Measurements from ENCODE around the gene CAMKK1.

The CAMKK1 gene

DNA sequence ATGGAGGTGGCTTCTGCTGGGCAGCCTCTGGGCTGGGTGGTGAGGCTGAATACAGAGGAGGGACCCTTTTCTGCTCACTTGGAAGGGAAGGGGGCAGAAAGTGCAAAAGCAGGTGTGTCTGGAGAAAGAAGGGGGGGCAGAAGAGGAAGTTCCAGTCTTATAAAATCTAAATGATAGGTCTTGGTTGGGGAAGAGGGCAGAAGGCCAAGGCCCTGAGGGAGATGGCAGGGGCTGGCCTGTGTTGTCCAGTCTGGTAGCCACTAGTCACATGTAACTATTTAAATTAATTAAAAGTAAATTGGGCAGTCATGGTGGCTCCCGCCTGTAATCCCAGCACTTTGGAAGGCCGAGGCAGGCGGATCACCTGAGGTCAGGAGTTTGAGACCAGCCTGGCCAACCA is 2.5 kb upstream of the CAMKK1 start:
- no peak for DNase-seq

- DNase-seq = no peak
Observed at GRCh38 chr17:3894911-3895343, 2.1 kb upstream of the CAMKK1 start.

- no peak for DNase-seq
Observed at GRCh38 chr17:3894188-3894587, 1.3 kb upstream of the CAMKK1 start.

GRCh38 chr17:3893720-3894116 is 865 bp upstream of the CAMKK1 start:
- no peak for DNase-seq

- peak; percentile 78 for DNase-seq
Observed at GRCh38 chr17:3892095-3892998, 506 bp downstream of the CAMKK1 start.

DNA sequence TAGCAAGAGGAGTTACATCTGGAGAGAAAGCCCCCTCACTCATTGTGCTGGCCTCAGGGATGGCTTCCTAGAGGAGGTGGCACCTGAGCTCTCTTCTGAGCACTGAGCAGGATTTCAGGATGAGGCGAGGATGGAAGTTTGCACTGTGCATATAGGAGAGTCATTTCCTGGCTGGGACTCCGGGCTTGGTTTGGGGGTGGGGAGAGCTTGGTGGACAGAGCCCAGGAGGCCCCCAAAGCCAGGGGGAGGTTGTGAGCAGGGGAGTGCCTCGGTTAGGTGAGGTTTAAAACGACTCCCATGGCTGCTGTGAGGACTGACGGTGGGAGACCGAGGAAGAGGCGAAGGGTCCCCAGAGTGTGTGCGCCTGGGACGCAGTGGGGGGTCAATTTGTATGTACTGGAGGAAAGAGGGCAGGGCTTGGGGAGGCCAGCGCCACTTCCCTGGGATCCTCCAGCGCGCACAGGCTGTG is 1.2 kb downstream of the CAMKK1 start:
- DNase-seq = no peak

DNA sequence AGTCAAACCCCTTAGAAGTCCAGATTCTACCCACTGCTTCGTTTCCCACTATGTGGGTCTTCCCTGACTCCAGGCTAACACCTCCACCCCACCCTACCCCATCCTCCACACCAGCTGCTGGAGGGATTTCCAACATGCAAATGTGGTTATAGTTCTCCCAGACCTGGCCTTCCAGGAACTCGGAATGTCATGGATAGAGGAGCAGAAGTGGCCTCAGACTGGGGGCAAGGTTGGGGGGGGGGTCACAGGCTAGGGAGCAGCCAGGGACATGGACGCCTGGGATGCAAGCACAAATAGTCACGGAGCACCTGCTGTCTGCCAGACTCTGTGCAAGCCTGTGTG is 2.0 kb downstream of the CAMKK1 start:
- DNase-seq = no peak

GRCh38 chr17:3890082-3890877 is 2.6 kb downstream of the CAMKK1 start:
- no peak for DNase-seq

DNA sequence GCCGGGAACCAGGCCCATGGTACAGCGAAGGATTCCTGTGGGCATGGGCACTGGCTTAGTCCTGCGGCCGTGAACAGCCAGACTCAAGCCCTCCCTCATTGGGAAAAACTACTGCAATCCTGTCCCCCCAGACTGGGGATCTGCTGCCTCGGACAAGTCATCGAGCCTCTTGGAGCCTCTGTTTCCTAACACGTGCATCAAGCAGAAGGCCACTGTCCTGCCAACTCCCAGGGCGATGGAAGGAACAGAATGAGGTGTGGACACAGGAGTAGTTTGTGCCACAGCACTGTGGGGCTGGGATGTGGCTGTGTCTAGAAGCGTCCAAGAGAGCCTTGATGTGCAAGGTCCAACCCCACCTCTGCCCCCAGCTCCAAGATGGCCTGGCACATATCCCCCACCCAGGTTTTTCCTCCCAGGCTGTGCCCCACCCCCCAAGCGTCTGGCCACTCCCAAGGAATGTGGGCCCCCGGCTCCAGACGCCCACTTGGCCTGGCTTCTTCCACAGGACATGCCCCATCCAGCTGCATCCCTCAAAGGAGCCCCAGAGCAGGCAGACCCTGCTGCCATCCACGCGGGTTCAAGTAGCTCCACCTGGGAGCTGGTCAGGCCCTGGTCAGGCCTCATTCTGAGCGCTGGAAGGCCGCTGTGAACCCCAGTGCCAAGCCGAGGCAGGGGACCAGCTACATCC is 3.4 kb downstream of the CAMKK1 start:
- no peak for DNase-seq

DNA sequence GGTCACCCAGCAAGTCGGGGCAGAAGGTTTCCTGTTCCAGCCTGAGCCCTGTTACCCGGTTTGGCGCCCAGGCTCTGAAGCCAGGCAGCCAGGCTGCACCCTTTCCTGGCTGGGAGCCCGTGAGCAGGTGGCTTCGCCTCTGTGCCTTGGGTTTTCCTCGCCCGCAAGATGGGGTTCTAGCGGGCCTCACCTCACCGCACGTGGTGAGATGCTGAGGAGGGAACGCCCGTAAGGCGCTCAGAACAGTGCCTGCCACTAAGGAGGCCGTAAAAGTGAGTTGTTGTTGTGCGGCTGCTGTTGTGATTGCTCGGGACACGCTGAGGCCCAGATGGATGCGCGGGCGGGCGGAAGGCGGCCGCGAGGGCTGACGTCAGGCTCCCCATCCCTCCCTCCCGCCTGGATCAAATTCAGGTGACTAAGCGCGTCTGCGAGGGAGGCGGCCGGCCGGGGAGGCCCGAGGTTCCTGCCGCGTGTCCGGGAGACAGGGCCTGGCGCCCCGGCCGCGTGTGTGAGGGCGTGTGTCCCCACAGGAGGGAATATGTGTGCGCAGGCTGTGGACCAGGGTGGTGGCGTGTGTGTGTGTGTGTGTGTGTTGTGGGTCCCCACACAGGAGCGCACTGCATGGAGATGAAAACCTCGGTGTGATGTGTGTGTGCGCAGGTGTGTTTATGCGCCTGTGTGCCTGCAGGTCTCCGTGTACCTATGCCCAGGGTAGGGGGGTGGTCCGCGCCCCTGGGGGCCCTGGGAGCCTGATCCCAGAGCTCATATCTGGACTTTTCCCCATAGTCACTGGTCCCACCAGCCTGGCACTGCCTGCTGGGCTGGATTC is 4.3 kb downstream of the CAMKK1 start:
- no peak for DNase-seq

GRCh38 chr17:3887804-3888203 is 5.0 kb downstream of the CAMKK1 start:
- no peak for DNase-seq

DNA sequence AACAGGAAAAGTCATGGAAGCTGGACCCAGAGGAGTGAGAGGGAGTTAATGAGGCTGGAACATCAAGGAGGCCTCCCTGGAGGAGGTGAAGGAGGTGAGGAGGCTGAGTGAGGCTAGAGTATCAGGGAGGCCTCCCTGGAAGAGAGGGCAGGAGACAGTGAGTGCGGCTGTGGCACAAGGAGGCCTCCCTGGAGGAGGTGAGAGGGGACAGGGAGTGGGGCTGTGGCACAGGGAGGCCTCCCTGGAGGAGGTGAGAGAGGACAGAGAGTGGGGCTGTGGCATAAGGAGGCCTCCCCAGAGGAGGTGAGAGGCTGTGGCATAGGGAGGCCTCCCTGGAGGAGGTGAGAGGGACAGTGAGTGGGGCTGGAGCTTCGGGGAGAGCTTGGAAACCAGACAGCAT is 5.5 kb downstream of the CAMKK1 start:
- no peak for DNase-seq

- DNase-seq = no peak
Observed at GRCh38 chr17:3886776-3887175, 6.1 kb downstream of the CAMKK1 start.

- DNase-seq = no peak
Observed at GRCh38 chr17:3885970-3886369, 6.9 kb downstream of the CAMKK1 start.

DNA sequence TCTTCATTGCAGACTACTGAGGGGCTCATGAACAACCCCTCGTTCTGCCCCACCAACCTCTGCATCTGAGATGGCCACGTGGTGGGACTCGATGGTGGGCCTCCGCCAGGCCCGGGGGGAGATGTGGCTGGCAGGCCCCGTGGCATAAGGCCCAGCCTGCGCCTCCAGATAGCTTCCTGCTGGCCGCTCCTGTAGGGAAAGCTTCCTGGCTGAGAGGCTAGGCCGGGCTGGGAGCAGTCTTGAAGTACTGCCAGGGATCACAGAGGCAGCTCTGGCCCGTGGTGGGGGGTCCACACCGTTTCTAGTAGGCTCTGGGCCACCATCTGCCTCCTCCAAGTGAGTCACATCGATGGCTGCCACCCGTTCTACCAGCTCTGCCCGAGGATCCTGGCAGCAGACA is 7.6 kb downstream of the CAMKK1 start:
- no peak for DNase-seq

GRCh38 chr17:3884188-3884587 is 8.7 kb downstream of the CAMKK1 start:
- no peak for DNase-seq

DNA sequence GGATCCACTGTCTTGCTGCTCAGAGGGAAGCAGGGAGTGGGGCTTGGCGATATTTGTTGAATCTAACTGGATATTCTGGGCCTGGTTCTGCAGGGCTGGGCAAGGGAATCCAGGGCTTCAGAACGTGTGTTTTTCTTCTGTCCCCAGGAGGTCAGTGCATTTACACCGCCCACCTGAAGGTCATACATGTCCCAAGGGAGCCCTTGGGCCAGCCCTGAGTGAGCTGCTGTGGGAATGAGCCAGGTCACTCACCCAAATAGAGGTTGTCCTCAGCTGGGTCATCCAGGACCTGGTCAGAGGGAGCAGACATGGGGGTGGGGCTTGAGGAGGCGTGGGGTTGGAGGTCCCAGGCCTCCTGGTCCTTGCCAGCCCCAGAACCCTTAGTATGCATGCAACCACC is 10.6 kb downstream of the CAMKK1 start:
- DNase-seq = no peak

- no peak for DNase-seq
Observed at GRCh38 chr17:3880983-3881382, 11.9 kb downstream of the CAMKK1 start.

DNA sequence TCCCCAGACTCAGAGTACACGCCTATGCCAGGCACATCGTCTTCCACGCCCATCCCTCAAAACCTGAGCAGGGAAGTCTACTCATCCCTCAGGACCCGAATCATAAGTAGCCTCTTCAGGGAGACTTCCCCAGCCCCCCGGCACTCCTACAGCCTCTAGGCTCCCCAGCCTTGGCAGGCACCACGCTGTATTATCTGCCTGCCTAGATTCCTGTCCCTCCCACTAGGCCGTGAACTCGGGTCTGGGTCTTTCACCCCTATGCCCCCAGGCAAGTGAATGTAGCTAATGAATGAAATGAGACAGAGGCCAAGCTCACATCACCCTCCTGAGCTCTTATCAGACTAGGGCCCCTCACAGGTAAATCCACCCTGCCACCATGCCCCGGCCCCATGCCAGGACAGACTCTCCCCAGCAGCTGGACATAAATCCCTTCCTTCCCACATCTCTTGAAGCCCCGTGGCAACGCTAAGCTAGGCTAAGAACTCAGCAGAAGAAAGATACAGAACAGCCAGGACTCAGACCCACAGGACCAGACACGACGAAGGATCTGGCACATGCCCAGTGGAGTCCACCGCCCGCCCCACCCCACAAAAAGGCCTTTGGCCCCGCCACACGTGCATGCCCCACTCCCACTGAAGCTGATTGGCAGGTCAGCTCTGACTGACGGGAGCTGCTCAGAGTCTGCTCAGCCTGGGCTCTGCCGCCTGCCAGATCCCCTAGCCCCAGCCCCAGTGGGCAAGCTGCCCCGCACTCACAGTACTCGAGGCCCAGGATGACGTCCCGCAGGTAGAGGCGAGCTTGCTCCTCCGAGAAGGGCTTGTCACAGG is 13.0 kb downstream of the CAMKK1 start:
- DNase-seq = no peak

GRCh38 chr17:3879186-3879585 is 13.7 kb downstream of the CAMKK1 start:
- DNase-seq = no peak

DNA sequence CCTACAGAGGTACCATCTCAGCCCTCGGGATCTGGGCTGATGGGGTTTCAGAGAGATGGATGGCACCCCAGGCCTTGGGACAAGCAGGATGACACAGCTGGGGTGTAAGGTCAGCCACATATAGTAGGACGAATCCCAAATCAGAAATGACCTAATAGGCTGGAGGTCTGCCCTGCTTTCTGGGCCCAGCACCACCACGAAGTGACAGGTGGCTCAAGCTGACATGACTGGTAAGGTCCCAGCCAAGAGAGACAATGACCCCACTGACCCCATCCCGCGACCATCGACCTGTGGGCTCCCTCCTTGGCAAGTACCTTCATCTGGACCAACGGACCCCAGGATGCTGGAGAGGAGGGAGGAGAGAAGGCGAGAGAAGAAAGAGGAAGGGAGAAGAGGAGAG is 15.6 kb downstream of the CAMKK1 start:
- no peak for DNase-seq

DNA sequence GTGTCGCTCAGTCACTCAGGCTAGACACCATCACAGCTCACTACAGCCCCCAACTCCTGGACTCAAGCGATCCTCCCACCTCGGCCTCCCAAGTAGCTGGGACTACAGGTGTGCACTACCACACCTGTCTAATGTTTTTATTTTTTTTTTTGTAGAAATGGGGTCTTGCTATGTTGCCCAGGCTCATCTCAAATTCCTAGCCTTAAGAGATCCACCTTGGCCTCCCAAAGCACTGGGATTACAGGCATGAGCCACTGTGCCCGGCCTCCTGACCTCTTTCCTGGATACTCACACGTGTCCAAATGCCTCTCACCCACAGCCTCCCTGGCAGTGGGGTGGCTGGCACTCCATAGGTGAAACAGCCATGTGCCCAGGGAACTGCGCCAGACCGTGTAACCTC is 17.5 kb downstream of the CAMKK1 start:
- no peak for DNase-seq

Data from activated T-cell treated with anti-CD3 and anti-CD28 coated beads, Interleukin-2, amount 50 U/mL, for 1 hour (primary cell).